HG03575 (cell line): ENCODE results near the gene PNMA6E.
"Not testable (repeated sequence)": the region's sequence is repeated elsewhere in the genome, so short reads cannot be mapped to it uniquely, and the experiment has no call there.

Experiments used
- ATAC-seq: cut with Tn5 transposase; IDR thresholded peaks from one replicate; pipeline ENCODE4 v1.9.1; 2021; ENCODE audit not compliant: unreplicated experiment, insufficient number of reproducible peaks, low FRiP score; ENCODE audit errors: extremely low read depth

Gene PNMA6E

GRCh38 chrX:153389460-153389768 lies 11.7 kb downstream of the PNMA6E start:
- not testable (repeated sequence) for ATAC-seq

DNA sequence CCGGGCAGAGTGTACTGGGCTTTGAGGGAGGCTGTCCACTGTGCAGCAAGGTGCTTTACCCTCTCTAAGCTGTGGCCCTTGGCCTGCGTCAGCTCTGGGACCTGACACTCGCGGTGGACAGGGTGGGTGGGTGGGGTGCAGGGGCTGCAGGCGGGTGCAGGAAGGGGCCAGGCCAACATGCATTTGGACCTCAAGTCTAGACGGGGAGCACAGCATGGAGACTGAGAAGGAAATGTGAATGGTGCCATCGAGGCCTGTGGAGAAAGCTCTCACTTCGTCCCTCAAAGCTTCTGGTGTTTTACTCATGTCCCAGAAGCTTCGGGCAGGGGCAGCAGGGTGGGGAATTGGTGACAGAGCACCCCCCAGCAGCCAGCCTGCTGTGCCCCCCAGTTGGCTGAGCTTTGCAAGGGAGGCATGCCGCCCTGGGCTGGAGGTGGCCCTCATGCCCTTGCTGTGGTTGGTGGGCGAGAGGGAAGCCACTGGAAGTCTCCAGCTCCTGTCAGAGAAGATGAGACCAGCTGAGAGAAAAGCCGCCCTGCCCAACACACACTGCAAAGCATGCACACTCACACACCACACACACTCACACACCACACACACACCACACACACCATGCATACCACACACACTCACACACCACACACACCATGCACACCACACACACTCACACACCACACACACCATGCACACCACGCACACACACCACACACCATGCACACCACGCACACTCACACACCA lies 12.3 kb downstream of the PNMA6E start:
- ATAC-seq: no peak

- ATAC-seq: no peak
Observed at GRCh38 chrX:153387987-153388721, 13.0 kb downstream of the PNMA6E start.

DNA sequence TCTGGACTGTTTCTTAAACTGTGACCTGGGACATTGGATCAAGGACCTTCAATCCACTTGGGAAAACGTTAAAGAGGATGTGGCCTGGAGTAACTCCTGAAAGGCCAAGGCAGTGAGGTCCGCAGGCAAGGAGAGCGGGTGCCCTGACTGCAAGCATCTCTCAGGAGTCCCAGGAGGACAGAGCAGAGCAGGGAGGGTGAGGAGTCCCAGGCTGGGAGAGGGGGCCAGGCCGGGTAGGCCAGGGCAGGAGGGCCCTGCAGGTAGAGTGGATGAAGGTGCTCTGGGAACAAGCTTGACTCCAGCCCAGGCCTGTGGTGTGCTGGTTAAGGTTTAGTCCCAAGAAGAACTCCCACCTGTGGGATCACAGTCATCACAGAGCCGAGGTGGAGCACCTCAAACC lies 13.8 kb downstream of the PNMA6E start:
- ATAC-seq: no peak

GRCh38 chrX:153386097-153386496 lies 15.1 kb downstream of the PNMA6E start:
- ATAC-seq: no peak

DNA sequence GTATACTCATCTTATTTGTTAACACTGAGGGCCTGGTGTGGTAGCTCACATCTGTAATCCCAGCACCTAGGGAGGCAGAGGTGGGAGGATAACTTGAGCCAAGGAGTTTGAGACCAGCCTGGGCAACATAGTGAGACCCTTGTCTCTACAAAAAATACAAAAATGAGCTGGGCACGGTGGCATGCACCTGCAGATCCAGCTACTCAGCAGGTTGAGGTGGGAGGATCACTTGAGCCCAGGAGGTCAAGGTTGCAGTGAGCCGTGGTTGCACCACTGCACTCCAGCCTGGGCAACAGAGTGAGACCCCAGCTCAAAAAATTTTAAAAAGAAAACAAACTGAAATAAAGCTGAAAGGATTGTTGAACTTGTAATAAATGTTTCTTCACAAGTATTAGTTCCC lies 16.2 kb downstream of the PNMA6E start:
- ATAC-seq: not testable (repeated sequence)

- ATAC-seq: no peak
Observed at GRCh38 chrX:153384390-153384789, 16.8 kb downstream of the PNMA6E start.

DNA sequence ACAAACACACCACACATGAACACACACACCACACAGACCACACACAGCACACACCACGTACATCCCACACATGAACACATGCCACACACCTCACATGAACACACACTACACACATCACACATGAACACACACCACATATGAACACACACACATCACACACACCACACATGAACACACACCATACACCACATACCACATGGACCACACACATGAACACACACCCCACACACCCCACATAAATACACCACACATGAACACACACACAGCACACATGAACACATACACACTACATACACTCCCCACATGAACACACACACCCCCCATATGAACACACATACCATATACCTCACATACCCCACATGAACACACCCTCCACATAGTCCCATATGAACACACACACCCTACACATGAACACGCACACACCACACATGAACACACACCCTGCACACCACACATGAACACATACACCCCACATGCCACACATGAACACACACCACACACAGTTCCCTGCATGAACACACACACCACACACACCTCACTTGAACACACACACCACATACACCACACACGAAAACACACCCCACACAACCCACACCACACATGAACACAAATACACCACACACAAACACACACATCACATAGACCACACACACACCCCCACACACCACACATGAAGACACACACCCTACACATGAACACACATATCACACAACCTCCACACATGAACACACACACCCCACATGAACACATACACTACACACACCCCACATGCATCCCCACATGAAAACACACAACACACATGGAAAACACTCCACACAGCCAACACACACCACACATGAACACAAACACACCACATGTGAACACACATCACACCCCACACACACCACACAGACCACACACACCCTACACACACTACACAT lies 18.3 kb downstream of the PNMA6E start:
- ATAC-seq: no peak

DNA sequence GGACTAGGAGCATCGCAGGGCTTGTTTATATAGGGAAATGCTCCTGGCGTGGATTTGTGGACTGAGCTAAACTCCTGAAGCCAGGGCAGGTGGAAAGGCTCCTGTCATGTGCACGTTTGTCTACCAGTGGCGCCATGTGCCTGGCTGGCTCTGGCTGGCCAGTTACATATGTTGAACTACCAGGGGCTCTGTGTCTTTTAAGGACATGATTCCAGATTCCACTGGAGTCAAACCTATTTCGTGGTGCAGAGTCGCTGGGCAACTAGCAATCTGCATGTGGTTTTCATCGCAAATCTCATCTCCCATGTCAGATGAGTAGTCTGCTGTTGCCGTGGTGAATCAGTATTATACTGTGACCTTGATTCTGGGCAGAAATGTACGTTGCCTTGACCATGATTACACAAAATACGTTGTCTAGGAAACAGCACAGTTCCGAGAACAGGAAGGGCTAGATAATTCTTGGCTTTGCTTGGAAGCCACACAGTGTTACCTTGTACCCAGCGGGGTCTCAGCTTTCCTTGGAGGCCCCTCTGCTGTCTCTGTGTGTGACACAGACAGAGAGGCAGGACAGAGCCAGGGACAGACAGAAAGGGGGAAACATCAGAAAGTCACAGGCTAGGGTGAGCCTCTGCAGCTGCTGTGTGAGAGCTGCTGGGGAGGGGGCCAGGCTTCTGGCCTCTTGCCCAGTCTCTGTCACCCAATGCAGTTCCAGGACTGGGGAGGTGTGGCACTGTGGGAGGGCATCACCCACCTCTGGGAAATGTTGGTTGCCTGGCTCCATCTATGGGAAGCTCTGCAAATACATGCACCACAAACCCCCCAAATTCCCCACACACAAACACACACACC lies 19.2 kb downstream of the PNMA6E start:
- ATAC-seq: no peak

DNA sequence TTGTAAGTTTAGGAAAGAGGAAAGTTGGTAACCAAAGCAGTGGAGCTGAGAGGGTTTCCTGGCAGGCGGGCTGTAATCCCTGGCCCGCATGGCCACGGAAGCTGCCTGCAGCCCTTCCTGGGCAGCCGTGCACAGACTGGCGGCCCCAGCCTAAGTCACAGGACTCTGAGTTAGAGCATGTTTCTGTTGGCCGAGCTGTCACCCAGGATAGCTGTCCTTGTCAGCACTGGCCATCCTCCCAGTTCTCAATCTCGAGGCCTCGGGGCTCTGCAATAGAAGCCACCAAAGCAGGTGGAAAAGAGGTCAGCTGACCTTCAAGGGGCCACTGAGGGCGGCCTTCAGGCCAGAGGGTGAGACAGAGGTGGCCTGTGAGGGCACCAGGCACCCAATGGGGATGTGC lies 20.5 kb downstream of the PNMA6E start:
- ATAC-seq: no peak

- ATAC-seq: no peak
Observed at GRCh38 chrX:153379971-153380581, 21.1 kb downstream of the PNMA6E start.

DNA sequence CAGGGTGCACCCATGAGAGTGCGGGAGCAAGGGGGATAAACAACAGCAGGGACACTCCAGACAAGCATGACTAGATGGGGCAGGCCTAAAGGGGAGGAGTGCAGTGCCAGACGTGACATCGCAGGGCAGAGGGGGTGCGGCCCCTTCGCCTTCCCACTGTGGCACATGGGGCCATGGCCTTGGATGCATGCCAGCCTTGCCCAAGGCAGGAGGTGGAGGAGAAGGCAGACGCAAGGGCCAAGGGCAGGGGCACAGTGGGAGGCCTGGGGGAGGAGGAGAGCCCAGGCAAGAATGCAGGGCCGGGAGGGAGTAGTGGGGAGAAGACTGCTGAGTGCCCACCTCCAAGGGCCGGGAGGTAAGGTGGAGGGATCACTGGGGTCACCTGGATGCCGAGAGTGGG lies 21.6 kb downstream of the PNMA6E start:
- no peak for ATAC-seq

GRCh38 chrX:153378607-153379006 lies 22.5 kb downstream of the PNMA6E start:
- no peak for ATAC-seq

DNA sequence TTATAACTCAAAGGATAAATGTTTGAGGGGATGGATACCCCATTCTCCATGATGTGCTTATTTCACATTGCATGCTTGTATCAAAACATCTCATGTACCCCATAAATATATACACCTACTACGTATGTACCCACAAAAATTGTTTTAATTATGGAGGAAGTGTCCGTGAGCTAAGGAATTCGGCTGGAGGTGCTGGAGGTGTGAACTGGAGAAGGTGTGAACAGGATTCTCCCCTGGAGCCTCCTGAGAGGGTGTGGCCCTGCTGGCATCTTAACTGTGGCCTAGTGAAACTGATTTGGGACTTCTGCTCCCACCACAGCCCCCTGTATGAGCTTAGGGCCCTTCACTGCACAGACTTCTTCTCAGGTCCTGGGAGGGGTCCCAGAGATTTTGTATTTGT lies 23.4 kb downstream of the PNMA6E start:
- no peak for ATAC-seq

- no peak for ATAC-seq
Observed at GRCh38 chrX:153375571-153375970, 25.6 kb downstream of the PNMA6E start.

DNA sequence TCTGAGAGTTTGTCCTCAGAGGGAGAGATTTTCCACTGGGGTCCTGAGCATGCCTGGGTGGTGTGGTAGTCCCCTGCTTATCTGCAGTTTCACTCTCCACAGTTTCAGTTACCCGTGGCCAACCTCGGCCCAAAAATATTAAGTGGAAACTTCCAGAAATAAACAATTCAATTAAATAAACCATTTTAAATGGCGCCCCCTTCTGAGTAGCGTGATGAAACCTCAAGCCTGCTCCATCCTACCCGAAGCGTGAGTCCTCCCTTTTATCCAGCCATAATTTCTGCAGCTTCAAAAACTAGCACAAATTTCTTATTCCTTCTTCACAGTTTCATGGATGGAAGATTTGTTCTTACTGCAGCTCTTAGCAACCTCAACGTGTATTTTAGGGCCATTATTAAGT lies 26.7 kb downstream of the PNMA6E start:
- ATAC-seq: no peak

DNA sequence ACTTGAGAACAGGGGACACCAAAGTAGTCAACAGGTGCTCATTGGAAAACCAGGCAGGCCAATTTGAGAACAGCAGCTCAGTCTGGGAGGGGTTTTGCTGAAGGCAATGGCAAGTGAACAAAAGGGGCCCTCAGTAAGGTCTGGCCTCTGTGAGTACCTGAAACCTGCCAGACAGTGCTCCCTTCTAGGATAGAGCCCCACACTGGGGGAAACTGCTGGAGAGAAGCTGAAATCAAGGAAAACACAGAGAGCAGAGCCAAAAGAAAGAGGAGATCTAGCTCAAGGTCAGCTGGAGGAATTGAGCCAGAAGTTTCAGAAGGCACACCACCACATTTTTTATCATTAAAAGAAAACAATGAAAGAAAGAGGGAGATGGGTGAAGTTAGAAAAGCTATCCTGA lies 28.2 kb downstream of the PNMA6E start:
- no peak for ATAC-seq

DNA sequence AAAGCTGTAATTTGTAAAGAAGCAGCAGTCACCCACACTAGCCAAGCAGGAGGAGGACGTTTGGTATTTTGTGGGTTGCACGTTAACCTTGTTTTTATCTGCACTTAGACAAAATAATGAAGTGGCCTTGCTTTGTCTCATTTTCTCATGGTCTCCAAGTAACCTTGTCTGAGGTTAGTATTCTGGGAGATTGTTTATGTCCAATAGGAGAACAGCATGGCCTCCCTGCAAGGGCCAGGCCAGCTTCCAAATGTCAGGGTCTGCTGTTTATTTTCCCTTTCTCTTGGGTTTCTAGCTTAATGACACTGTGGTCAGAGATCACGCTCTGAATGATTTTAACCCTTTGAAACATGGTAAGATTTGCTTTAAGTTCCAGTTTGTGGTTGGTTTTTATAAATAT lies 29.9 kb downstream of the PNMA6E start:
- no peak for ATAC-seq
